Omental fat pad (tissue), 4 donors: ENCODE results near the gene PAF1. TPM values are rescaled to one million over a fixed set of nuclear protein-coding genes. Genes with fewer than 3 reads are reported as not detected.

Source experiments
- ATAC-seq: fragments of 150-250 bp; one replicate; pipeline ENCODE4 v1.9.1; 2016; ENCODE audit warnings: mild to moderate bottlenecking, moderate library complexity; ENCODE audit not compliant: low FRiP score
- DNase-seq: peaks from one replicate; pipeline ENCODE4 v3.0.0-alpha.2; 2019; ENCODE audit warnings: low spot score
- total RNA-seq, 4 donors: library from RNA; depleted of rRNA; stranded (reverse); fragments of >200 nt; gene quantifications; one replicate each; pipeline ENCODE4 v1.1.0, GENCODE V29; 2016
- TF ChIP-seq, protein P1 (sequence below), 3 donors: fragments of 450-650 bp; IDR thresholded peaks; one replicate each; pipeline ENCODE4 v1.5.1; 2016 to 2017; ENCODE audit warnings: antibody characterized with exemption in 3 of 3, mild to moderate bottlenecking in 3 of 3, moderate library complexity in 2 of 3

The PAF1 gene
- total RNA-seq, 4 donors from 2014 or later, result 29.2 to 60.3 (median 53.3) TPM

DNA sequence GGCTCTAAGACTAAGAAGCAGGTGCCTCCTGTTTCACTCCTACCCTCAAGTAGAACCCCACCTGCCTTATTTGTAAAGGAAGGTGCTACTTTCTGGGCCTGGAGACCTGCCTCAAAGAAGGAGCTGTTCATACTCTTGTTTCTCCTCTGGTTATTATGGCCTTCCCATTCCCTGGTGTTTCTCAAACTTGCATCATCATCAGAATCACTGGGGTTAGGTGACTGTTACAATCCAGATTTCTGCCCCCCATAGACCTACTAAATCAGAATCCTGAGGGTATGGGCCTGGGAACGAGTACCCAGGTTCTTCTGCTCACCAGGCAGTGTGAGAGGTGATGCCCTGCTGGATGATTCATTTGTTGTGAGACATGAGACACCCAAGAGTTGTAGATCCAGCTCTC is 30.3 kb downstream of the PAF1 start:
- TF ChIP-seq, protein P1, sequence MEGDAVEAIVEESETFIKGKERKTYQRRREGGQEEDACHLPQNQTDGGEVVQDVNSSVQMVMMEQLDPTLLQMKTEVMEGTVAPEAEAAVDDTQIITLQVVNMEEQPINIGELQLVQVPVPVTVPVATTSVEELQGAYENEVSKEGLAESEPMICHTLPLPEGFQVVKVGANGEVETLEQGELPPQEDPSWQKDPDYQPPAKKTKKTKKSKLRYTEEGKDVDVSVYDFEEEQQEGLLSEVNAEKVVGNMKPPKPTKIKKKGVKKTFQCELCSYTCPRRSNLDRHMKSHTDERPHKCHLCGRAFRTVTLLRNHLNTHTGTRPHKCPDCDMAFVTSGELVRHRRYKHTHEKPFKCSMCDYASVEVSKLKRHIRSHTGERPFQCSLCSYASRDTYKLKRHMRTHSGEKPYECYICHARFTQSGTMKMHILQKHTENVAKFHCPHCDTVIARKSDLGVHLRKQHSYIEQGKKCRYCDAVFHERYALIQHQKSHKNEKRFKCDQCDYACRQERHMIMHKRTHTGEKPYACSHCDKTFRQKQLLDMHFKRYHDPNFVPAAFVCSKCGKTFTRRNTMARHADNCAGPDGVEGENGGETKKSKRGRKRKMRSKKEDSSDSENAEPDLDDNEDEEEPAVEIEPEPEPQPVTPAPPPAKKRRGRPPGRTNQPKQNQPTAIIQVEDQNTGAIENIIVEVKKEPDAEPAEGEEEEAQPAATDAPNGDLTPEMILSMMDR (IDR thresholded peaks at IDR 0.05), result no peak
- ATAC-seq (no peak), DNase-seq (no peak)

DNA sequence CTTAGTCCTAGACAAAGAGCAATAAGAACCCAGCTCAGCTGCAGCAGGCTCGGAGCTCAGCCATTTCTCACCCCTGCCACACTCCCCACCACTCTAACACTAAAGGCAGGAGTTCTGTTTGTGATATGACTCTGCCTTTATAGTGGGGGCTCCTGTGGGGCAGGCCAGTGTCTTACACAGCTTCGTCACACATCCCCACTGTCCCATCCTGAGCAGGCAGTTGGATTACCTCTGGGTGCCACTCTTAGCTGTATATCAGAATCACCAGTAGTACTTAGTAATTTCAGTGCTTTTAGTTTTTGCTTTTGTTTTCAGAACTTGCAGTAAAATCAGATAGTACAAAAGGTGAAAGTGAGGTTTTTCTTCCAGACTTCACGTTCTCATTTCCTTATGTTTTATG is 31.9 kb downstream of the PAF1 start:
- no peak for DNase-seq
- no peak for ATAC-seq
- TF ChIP-seq, protein P1 (IDR thresholded peaks at IDR 0.05), result no peak

DNA sequence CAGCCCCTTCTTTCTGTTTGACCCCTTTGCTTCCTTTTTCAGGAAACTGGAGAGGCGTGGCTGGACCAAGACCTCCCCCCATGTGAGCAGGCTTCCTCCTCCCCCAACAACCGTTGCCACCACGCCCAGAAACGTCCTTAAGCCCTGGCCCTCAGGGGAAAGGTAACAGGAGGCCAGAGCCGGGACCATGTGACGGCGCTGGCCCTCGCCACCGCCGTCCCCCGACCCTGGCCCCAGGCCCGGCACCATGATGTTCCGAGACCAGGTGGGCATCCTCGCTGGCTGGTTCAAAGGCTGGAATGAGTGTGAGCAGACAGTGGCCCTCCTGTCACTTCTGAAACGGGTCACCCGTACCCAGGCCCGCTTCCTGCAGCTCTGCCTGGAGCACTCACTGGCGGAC is 34.3 kb downstream of the PAF1 start:
- ATAC-seq (no peak), DNase-seq (no peak)
- TF ChIP-seq, protein P1 (IDR thresholded peaks at IDR 0.05), result no peak

DNA sequence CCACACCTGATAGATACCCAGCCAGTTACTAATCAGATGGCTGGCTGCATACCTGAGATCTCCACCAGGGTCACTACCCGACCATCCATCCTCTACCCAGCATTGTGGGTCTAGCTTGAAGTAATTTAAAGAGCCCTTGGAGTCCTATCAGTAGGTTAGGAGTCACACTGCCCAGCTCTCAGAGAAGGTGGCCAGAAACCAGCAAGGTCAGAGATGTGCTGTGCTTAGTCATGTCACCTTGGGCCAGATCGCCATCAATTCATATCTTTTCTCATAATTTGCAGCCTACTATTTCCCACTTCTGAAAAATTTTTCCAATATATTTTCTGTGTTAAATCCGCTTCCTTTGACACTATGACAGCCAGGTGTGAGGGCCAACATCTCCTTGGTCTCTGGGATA is 34.8 kb downstream of the PAF1 start:
- DNase-seq (no peak), ATAC-seq (no peak)
- TF ChIP-seq, protein P1 (IDR thresholded peaks at IDR 0.05), result no peak

DNA sequence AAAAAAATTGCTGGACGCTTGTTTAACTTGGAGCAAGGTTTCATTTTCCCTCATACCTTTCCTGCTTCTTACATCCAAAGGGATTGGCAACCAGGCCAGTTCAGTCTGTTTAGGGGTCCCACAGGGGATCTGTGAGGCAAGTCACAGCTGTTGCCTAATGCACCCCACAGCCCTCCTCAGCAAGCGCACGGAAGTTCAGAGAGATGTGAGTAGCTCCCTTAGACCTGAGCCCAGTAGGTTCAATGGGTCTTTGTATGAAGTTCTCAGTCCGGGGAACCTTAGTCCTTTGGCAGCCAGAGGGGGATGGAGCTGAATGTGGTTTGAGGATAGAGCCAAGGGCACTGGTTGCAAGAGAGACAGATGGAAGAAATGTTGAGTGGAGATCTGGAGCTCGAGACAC is 35.7 kb downstream of the PAF1 start:
- no peak for ATAC-seq
- DNase-seq, result no peak
- TF ChIP-seq, protein P1 (IDR thresholded peaks at IDR 0.05), result no peak

DNA sequence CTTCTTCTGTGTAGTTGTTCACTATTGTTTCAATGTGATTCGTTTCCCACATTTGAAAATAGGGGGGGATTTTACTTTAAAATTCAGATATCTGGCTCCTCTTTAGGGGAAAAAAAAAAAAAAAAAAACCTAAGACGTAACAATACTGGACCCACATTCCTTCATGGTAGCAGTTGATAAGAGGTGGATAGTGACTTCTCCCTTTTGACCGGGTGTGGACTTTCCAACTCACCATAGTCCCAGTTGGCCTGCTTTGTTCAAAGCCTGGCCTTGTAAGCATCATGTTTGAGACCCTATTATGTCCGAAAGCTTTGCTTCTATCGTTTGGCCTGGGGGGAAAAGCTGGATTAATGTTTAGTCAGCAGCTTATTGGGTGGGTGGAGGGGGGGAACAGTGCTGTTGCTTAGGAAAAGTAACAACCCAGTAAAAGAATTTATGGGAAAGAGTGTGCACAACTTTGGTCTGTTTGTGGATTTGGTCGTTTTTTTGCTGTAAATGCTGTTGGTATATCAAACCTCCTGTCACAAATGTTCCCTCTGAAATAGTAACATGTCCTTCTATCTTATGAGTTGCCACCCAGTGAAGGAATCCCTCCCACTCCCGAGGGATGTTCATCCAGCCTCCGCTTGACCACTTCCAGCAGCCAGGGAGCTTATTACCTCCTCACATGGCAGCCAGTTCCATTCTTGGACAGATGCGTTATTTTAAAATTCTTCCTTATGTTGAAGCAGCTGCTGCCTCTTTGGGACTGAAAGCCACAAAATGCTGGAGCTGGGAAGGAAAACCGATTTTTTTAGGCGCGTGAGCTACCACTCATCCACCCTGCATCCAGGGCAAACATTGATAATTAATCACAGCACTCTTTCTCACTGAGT is 38.3 kb downstream of the PAF1 start:
- TF ChIP-seq, protein P1 (IDR thresholded peaks at IDR 0.05), result no peak
- no peak for ATAC-seq
- DNase-seq, result no peak

DNA sequence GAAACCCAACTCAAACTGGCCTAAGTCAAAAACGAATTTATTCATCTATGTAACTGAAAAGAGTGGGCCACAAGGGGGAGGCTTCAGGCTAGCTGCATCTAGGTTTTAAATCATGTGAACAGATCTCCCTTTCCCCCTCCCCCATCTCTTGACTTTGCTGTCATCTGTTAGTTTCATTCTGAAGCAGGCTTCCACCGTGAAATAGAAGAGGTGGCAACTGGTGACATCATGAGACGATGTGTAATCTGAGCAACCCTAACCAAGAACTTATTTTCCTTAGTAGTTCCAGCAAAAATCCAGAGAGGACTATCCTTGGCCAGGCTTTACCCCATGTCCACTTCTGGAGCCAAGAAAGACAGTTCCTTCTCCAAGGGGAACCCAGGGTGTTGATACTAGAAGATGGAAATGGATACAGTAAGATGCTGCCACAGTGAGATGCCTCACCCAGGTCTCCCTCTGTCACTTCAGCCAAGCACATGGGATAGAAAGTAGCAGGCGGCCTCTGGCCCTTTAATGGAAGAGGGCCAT is 39.3 kb downstream of the PAF1 start:
- TF ChIP-seq, protein P1 (IDR thresholded peaks at IDR 0.05), result no peak
- ATAC-seq (no peak), DNase-seq (no peak)
